HFF-Myc (cell line): ENCODE measurements around the gene ATP23.

Experiments
- DNase-seq: peaks from one replicate; pipeline ENCODE4 v3.0.0-alpha.2; 2011; ENCODE audit warnings: low read depth; ENCODE audit errors: extremely low read depth
- H3K4me3 ChIP-seq: replicated peaks from 2 replicates; pipeline ENCODE4 v1.5.1; 2011; ENCODE audit warnings: low read depth, mild to moderate bottlenecking, control low read depth, low read length
- TF ChIP-seq, protein P1 (sequence below): IDR thresholded peaks from 2 replicates; pipeline ENCODE4 v1.5.1; 2012; ENCODE audit warnings: mild to moderate bottlenecking, low read depth, low read length, control low read depth; ENCODE audit errors: missing control alignments

The ATP23 gene

DNA sequence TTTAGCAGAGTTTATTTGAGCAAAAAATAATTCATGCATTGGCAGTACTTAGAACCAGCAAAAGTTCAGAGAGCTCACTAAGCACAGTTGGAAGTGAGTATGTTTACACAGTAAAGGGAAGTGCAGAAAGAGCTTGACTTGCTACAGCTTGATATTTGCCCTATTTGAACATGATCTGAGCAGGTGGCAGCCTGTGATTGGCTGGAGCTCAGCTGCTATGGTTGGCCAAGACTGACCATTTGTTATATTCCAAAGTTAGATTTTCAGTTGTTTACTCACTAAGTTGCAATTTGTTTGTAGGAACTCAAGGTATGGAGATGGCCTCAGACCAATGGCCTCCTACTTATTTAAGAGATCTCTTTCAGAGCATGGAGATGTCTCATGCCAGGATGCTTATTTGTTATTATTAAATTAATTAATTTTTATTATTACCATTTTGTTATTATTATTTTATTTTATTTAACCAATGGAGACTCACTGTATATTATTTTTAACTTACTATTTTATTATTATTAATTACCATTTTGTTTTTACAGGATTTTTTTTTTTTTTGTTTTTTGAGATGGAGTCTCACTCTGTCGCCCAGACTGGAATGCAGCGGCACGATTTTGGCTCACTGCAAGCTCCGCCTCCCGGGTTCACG, 49.0 kb downstream of the ATP23 start:
- TF ChIP-seq, protein P1, sequence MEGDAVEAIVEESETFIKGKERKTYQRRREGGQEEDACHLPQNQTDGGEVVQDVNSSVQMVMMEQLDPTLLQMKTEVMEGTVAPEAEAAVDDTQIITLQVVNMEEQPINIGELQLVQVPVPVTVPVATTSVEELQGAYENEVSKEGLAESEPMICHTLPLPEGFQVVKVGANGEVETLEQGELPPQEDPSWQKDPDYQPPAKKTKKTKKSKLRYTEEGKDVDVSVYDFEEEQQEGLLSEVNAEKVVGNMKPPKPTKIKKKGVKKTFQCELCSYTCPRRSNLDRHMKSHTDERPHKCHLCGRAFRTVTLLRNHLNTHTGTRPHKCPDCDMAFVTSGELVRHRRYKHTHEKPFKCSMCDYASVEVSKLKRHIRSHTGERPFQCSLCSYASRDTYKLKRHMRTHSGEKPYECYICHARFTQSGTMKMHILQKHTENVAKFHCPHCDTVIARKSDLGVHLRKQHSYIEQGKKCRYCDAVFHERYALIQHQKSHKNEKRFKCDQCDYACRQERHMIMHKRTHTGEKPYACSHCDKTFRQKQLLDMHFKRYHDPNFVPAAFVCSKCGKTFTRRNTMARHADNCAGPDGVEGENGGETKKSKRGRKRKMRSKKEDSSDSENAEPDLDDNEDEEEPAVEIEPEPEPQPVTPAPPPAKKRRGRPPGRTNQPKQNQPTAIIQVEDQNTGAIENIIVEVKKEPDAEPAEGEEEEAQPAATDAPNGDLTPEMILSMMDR = no peak
- no peak overlapping the region for H3K4me3 ChIP-seq
- DNase-seq = no peak

DNA sequence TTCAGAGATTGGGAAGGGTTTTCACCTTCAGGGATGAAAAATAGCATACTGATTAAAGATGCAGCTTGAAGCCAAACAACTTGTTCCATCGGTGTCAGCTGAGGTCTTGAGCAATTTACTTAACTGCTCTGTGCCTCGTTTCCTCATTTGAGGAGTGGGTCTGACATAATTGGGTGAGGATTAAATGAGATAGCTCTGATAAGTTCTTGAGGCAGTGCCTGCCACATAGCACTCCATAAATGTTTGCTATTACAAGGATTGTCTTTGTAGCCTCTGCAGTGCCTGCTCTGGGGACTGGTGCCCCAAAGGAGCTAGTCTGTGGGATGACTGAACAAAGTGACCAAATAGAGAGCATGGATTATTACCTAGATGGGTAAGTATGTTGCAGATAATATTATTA, 50.6 kb downstream of the ATP23 start:
- no peak for DNase-seq
- H3K4me3 ChIP-seq = no peak overlapping the region
- TF ChIP-seq, protein P1 = no peak

DNA sequence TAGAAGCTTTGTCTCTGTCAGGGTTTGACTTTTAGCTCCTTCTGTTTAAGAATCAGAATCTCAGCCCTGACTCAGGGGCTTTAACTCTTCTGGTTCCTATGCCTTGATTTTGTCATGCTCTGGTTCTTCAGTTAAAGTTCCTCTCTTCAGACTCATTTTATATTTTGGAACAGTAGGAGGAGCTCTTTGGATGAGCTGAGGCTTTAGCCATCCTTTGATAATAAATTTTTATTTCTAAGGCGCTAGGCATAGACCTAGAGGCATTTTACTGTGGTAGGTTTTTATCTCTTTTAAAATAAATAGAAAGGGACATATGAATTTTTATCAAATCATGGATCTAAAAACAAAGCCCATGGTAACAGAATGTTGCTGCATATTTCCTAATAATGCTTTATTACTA, 51.7 kb downstream of the ATP23 start:
- H3K4me3 ChIP-seq = no peak overlapping the region
- TF ChIP-seq, protein P1 = peak; percentile 38
- DNase-seq = peak; percentile 10

DNA sequence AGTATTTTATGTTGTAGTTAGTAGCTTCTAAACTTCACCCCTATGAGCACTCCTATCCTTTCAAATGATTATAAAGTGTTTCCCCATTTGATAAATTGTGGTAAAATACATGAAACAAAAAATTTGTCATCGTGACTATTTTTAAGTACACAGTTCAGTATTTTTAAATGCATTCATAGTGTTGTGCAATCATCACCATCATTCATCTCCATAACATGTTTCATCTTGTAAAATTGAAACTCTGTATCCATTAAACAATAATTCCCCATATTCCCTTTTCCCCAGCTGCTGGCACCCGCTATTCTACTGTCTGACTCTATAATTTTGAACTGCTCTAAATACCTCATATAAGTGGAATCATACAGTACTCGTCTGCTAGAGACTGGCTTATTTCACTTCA, 52.5 kb downstream of the ATP23 start:
- TF ChIP-seq, protein P1 = no peak
- DNase-seq = no peak
- H3K4me3 ChIP-seq = no peak overlapping the region

DNA sequence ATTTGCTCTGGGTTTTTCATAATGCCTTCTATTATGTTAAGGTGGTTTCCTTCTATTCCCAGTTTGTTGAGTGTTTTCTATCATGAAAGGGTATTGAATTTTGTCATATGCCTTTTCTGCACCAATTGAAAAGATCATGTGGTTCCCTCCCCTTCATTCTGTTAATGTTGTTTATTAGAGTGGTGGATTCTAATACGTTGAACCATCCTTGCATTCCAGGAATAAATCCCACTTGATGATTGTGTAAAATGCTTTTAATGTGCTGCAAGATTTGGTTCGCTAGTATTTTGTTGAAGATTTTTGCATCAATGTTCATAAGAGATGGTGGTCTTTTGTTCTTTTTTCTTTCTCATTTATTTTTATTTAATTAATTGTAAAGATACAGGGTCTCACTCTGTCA, 55.2 kb downstream of the ATP23 start:
- no peak for DNase-seq
- TF ChIP-seq, protein P1 = no peak
- no peak overlapping the region for H3K4me3 ChIP-seq

DNA sequence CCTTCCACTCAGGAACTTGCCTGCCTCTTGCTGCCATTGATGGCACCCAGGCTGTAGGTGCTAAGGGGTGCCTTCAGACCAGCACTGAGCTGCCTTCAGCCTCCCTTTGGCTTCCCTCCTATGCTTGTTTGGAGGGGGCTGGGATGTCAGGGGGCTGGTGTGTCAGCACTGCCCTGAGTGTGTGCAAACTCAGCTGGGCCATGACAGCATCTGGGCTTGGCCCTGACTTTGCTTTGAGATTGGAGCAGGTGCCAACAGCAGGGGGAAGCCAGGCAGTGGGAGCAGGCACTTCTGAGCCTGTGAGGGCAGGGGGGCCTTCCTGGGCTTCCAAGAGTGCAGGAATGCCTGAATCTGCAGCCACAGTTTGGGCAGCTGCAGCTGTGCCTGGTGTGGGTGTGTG, 56.9 kb downstream of the ATP23 start:
- no peak for DNase-seq
- TF ChIP-seq, protein P1 = no peak
- no peak overlapping the region for H3K4me3 ChIP-seq

DNA sequence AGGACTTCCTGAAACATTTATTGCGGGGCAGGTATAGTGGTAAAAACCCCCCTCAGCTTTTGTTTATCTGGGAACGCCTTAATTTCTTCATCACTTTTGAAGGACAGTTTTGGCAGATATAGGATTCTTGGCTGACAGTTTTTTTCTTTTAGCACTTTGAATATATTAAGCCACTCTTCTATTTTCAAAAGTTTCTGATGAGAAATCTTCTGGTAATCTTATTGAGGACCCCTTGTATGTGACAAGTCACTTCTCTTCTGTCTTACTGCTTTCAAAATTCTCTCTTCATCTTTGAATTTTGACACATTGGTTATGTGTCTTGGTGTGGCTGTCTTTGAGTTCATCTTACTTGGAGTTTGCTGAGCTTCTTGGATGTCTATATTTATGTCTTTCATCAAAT, 59.1 kb downstream of the ATP23 start:
- TF ChIP-seq, protein P1 = no peak
- no peak for DNase-seq
- H3K4me3 ChIP-seq = no peak overlapping the region
